Activated gamma-delta T cell (primary cell): ENCODE data around the gene FREM1.

Experiments
- DNase-seq: peaks from one replicate; lab custom pipeline; 2025; lab: John Stamatoyannopoulos, UW

Gene FREM1

DNA sequence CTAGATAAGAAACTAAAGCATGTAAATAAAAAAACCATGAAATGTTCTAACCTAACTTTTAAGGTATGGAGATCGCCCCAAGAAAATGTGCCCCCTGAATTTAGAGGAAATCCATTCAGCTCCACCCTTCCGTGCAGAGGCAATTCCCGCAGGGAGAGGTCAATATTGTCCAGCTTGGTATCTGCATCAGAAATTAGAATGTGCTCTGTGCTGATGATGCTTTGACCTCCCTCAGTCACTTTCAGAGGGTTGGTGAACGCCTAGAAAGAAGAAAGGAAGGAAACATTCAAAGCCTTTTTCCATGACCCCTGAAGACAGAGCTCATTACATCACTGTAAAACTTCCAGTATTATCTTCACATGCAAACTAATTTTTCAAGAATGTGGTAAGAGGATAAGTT is 91.0 kb downstream of the FREM1 start:
- DNase-seq: no peak

DNA sequence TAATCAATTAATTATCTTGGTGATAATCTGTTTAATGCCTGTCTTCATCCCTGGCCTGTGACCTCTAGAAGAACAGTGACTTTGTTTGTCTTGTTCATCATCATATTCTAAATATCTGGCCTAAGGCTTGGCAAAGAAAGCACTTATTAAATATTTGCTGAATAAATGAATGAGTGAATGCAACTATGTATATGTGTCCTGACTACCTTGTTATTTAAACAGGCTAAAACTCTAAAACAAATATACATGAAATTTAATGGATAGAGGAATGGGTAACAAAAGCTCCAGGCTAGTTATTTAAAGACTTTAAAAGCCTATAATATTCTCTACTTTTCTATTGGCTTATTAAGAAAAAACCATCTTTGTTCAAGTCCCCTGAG is 96.0 kb downstream of the FREM1 start:
- DNase-seq: no peak

DNA sequence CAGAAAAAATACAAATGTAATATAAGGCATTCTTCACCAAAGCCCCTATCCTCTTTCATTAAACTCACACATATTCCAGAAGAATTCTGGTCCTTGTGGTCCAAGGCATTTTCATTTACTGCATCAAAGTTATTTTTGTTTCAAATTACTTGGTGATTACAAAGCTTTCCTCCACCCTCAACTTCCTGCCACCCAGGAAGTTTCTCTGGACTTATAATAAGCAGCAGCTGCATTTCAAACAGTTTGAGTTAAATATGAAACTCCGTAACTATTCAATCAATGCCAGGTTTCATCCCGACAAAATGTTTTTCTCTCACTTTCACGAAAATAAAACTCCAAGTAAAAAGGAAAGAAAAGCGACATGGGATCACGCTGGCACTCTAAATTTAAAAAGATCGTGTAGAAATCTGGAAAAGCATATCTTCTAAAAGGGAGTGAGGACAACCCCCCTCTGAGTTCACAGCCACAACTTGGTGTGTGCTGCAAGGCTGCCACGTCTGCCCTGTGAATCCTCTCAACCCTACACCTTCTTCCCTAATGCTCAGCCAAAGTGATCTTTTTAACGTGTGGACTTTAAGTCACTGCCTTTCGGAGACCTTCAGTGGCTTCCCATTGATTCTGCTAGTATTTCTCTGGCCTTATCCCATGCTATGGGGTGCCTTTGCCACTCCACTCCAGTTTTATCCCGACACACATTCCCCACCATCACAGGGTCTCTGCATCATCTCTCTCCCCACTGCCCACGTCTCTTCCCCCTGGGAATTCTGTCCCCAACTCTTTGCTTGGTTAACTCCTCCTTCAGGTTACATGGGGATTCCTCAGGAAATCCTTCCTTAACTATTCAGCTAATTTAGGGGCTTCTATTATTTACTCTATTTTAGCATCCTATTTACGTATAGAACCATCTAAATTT is 96.6 kb downstream of the FREM1 start:
- no peak for DNase-seq

DNA sequence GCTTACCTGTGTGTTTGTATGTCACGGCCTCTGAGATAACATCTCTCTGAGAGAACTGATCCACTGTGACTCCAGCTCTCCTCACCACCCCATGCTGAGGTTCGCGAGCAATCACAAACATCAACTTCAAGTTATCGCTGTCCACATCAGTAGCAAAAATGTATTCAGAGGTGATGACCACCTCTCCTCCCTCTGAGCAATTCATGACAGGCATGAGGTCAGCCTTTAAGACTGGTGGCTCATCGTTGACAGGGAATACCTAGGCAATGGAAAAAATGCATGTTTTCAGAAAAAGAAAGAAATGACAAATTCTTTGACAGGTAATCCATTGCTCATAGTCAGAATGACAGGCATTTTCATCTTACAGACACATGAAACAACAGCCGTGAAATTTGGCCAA is 97.4 kb downstream of the FREM1 start:
- DNase-seq: no peak

DNA sequence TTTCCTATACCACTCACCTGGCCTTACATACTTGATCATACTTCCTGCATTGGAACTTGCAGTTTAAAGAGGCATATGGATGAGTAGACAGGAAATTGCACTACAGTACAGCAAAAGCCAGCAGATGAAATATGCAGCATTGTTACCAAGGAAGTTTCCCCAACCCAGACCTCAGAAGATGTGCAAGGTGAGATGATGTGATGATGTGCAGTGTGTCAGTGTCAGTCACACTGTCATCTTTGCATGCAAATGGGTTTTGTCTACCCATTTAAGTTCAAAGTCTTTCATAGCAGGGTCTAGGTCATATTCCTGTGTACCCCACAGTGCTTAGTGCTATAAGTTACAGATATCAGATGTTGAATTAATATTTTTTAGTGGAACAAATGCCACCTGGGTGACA is 98.4 kb downstream of the FREM1 start:
- no peak for DNase-seq

DNA sequence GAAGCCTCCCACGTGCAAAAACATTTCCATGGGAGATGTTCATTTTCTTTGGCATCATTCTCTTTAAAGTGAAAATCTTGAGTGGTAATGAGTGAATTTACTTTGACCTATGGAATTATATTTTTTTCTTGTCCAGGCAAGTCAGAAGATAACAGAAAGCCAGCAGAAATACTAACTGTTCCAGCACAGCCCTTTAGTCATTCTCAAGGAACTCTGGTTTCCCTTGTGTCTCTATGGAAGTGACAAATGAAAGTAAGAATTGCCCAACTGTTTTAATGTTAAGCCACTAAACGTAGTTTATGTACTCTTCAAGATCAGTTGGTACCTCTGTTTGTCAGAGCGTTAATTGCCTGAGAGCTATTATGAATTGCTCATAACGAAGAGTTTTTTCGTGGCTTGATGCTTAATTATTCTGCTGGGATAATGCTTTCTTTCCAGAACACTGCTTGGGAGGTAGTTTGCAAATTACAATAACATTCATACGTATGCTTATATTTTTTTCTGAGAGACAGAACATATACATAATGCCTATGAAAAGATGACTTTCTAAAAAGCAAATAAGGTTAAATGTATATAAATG is 103.2 kb downstream of the FREM1 start:
- DNase-seq: no peak

DNA sequence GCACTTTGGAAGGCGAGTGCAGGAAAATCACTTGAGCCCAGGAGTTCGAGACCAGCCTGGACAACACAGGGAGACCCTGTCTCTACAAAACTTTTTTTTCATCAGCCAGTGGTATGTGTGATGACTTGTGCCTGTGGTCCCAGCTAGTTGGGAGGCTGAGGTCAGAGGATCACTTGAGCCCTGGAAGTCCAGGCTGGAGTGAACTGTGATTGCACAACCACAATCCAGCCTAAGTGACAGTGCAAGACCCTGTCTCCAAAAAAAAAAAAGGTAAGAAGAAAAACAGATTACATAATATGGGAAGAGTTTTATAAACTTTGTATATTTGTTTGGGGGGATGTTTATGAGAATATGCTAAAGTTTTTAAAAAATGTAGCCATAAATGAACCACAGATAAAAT is 111.2 kb downstream of the FREM1 start:
- no peak for DNase-seq

DNA sequence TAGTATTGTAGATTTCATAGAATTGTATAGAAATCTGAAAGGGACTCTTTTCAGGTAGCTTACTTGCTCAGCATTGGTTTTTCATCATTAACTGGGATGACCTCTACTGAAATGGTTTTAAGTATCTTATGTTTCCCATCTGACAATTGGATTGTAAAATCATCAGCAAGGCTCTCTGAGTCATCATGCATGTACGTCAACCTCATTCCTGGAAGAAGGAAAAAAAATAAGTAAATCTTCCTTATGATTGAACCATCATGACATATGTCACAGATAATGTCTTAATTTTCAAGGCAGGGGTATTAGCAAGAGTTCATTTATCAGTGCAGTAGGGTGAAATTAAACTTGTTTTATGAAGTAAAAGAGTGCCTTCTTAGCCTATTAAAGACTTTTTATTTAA is 112.8 kb downstream of the FREM1 start:
- DNase-seq: no peak

DNA sequence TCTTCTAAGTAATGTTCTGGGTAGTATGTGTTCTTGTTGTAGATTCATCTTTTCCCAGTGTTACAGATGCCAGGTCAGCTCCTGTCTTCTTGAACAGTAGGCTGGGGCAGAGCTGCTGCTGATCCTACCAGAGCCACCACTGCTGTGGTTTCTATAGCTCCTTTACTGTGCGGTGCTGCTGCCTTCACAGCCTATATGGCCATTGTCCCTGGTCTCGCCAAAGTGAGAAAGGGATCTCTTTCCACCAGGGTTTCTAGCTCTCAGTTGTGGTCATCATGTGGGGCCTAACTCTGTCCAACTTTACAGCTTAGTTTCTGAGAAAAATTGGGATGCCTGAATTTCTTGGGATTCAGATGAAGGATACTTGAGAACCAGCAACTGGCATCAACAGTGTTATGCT is 116.8 kb downstream of the FREM1 start:
- DNase-seq: no peak

DNA sequence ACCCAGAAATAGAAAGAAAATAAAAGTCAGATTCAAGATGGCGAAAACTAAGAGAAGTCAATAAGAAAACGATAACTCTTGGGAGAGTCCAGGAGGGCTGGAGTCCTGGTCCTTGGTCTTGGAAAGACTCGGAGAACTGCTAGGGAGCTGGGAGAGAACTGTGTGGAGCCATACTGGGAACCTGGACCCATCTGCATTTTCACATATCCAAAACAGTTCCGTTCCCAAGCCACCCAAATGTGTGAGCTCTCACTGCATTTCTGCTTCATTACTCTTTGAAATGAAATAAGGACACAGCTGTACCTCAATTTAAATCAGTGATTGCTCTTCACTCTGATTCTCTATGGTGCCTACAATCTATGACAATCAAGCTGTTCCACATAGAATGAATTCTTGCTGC is 119.6 kb downstream of the FREM1 start:
- no peak for DNase-seq

DNA sequence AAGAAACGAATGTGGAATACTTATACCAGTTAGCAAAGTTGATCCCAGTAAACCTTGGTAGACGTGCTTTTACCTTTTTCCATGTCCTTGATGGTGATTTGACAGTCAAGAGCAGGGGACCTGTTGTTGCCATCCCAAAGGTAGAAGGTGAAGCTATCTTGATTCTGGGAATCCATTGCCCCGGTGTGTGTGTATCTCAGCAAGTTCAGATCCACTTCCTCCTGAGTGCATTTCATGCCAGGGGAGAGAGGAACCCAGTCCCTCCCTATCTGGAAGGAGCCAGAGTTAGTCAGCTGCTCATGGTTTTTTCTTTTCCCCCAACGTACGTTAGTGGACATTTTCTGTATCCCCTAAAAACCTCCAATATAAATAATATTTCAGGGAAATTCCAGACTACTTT is 121.4 kb downstream of the FREM1 start:
- DNase-seq: no peak

DNA sequence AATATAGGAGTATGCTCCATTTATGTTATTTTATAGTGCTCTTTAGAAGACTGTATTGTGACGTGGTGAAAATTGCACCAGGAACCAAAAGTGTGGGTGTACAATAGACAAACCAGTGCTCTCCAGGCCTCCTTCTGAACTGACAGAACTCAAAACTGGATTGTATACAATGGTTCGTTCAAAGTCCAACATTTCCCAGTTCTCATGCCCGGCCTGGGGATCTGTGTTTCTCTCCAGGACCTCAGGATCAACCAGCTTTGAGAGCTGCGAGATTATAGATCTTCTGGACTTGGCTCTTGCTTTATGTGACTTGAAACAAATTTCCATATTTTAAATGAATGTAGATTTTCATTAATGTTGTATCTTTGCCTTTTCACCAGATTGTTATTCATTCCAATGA is 126.9 kb downstream of the FREM1 start:
- no peak for DNase-seq

DNA sequence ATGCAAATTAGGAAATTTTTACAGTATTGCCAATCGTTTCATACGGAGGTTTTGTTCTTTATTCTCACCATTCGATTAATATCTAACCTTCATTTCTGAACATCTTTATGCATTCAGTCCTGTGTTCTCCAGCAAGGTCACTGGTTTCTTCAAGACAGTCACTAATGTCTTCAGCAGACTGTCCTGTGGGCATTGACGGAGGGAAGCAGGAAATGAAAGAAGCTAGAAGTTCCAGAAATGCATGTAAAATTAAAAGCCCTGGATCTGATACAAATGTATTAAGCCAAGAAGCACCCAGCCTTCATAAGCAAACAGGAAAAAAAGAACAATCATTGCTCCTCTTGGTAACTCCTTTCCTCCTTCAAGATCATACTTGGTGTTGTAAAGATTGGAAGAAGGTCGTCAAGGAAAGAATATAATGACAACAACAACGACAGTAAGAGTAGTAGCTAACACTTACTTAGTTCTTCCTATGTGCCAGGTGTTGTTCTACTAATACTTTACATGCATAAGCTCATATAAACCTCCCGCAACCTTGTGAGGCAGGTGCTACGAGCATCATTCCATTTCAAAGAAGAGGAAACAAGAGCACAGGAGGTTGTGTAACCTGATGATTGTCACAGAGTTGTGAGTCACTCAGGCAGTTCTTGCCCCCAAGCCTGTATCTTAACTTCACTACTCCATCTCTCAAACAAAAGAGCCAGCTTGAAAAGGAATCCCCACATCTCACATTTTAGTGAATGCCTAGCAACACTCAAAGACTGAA is 127.8 kb downstream of the FREM1 start:
- DNase-seq: no peak

DNA sequence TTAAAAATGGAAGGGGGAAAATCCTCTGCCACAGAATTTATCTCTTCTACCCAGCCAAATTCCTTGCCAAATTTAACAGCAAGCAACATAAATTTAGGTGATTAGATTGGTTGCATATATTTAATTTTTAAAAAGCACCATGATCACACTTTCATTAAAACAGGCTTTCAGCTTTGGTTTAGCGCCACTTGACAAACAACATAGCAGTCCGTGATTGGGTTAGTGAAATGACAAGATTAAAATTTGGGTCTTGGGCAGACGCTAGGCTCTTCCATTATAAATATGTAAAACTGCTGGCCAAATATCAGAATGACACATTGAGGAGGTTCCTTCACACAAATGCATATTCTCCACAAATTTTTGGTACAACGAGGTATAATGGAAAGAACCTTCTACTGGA is 129.5 kb downstream of the FREM1 start:
- no peak for DNase-seq

DNA sequence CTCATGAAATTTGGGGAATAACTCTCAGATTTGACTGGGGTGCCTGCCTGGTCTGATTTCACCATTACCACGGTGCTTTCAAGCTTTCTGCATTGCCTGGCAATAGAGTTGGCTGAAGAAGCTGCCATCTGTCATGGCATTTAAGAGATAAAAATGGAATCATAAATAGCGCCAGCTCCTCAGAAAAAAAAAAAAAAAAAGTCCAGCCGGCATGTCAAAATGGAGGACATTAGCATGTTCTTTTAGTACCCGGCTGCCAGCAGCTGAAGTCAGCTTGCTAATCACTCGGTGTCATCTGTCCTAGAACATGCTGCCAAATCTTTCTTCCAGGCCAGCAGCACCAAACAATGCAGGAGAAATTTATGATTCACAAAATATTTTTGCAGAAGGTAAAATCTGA is 130.0 kb downstream of the FREM1 start:
- DNase-seq: no peak

DNA sequence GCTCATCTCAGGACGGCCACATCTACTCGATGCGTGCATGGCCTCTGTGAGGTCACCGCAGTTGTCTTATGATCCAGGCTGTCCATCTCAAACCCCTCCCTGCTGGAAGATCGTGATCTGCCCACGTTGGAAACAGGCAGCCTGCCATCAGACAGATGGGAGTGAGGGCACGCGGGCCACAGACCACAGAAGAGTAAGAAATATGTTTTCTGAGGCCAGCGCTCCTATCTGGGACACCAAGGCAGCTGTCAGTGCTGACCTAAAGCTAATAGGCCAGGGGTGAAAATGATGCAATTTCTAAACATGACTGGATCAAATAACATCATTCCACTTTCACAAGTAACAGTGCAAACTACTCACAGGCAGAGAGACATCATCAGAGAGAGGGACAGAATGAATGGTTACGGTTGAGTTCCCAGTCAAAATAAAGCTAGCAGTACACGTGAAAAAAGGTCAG is 130.6 kb downstream of the FREM1 start:
- DNase-seq: no peak

DNA sequence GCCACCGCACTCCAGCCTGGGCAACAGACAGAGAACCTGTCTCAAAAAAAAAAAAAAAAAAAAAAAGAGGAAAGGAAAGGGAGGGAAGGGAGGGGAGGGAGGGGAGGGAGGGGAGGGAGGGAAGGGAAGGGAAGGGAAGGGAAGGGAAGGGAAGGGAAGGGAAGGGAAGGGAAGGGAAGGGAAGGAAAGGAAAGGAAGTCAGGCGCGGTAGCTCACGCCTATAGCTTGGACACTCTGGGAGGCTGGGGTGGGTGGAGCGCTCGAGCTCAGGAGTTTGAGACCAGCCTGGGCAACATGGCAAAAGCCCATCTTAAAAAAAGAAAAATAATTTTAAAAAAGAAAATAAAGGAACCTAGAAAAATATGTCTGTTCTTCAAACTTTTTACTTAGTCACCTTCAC is 131.7 kb downstream of the FREM1 start:
- DNase-seq: no peak

DNA sequence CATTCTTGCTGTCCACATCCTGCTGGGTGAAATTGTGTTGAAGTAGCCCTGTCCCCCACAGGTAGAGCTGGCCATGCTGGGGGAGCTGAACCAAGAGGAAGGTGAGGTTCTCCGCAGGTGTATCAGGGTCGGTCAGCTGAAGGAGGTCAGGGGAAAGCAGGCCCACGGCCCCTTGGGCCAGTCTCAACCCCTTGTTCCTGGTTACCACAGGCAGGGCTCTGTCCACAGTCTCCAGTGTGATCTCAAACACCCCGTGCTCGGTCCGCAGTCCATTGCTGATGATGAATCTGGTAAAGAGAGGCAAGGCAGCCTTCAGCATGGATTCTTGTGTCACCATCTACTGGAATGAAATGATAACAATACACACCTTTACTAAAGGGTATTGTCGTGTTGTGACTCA is 134.3 kb downstream of the FREM1 start:
- DNase-seq: no peak

DNA sequence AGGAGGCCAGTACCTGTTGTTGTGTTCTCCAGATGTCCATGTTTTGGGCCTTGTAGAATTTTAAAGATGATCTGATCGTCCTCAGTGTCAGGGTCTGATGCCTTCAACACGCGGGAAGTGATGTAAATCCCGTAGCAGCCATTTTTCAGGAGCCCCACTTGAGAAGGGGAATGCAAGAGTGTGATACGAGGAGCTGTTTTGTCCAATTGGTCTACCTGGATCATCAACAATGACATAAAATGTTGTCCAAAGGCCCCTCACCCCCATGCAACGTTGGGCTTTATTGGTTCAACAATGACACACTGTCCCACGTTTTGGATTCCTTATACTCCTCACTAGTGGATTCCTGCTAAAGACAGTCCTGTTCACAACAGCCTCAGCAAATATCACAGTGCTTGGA is 139.6 kb downstream of the FREM1 start:
- DNase-seq: no peak

DNA sequence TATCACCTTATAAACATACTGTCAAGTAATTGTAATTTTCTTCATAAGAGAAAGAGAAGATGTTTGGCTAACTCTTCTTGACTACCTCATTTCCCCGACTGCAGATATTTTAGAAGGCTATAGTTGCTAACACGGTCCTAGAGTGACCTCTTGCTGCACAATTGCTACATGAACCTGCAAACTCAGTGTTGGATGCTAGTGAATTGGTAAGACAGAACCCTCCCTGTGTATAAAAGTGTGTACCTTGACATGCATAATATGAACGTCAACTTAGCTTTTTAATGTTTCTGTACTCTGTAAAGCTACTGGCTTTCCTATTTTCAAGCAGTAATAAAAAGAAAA is 141.0 kb downstream of the FREM1 start:
- no peak for DNase-seq

DNA sequence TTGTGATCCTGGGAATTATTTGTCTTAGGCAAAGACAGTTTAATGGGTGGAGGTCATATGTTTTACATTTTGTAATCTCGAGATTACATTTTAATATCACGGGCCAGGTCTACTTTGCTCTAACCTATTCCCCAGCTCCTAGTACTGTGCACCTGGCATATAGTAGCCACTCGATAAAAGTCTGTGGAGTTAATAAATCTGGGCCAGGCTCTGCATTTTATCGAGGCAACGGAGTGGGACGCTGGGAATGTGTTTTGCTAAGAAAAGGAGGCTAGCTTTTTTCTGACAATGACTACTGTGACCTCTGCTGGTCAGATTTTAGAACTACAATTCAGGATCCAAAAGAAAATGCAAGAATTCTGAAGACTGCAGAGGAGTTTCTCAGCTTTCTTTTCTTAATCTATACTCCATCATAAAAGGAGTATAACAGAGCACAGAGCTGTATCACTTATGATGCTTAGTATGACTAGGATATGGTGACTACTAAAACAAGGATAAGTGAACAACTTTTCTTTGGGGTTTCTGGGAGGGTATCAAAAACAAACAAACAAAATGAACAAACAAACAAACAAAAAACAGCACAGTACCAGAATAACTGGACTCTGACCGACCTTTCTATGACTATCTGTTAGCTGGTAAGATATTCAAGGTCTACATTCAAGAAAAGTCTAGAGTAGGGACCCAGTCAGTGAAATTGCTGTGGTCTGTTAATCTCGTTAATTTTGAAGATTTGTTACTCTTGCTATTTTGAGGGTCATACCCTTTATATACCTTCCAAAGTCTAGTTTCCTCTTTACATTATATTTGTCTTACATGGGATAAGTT is 141.6 kb downstream of the FREM1 start:
- DNase-seq: no peak

DNA sequence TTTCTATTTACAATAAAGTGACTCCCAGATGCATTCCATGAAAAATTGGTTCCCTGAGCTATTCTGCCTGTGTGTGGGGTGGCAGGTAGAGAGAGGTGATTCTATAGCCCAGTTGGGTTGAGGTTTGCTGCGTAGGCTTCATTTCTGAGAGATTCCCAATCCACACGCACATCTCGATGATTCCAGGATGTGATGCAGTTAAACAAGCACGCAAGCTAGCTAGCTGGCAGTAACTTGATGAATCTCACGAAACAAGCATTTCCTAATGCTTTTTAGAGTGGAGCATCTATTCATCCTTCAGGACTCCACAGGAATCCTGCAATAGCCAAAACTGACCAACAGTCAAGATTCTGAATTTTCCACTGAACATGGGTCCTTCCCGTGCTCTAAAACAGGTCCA is 143.9 kb downstream of the FREM1 start:
- DNase-seq: no peak
